Gastrocnemius medialis (tissue), 4 donors: ENCODE results near the gene ZNF488. TPM values are rescaled to one million over a fixed set of nuclear protein-coding genes. Genes with fewer than 3 reads are reported as not detected.

ENCODE experiments used
- ATAC-seq, 2 donors: fragments of 150-250 bp; one replicate each; pipeline ENCODE4 v1.9.1; 2016
- DNase-seq, 2 donors: peaks; one replicate each; pipeline ENCODE4 v3.0.0-alpha.2; 2019
- H3K27ac ChIP-seq, 4 donors: fragments of 200-600 bp; sonication (generic); 1 replicate in 1 of 4; 2 replicates in 3 of 4; pipeline ENCODE4 v1.5.1; 2016 to 2018; ENCODE audit warnings: mild to moderate bottlenecking in 2 of 4, moderate library complexity in 1 of 4
- H3K27me3 ChIP-seq, 3 donors: fragments of 200-600 bp; sonication (generic) in 2 of 3; 1 replicate in 1 of 3; 2 replicates in 2 of 3; pipeline versions ENCODE4 v1.5.1 to v1.6.0; 2016 to 2019; ENCODE audit warnings: mild to moderate bottlenecking in 1 of 3, moderate library complexity in 1 of 3
- H3K36me3 ChIP-seq, 2 donors: fragments of 200-600 bp; sonication (generic) in 1 of 2; one replicate each; pipeline ENCODE4 v1.5.1; 2017 to 2018
- H3K4me1 ChIP-seq, 2 donors: fragments of 200-600 bp; sonication (generic) in 1 of 2; one replicate each; pipeline ENCODE4 v1.5.1; 2016 to 2017; ENCODE audit warnings: mild to moderate bottlenecking in 2 of 2
- H3K4me3 ChIP-seq, 4 donors: fragments of 200-600 bp; sonication (generic) in 3 of 4; 1 replicate in 1 of 4; 2 replicates in 3 of 4; pipeline ENCODE4 v1.5.1; 2016 to 2019; ENCODE audit warnings: mild to moderate bottlenecking in 2 of 4
- H3K9me3 ChIP-seq, 3 donors: fragments of 200-600 bp; sonication (generic) in 2 of 3; 1 replicate in 1 of 3; 2 replicates in 2 of 3; pipeline ENCODE4 v1.5.1; 2016 to 2019
- POLR2A ChIP-seq, 2 donors: fragments of 450-650 bp; IDR thresholded peaks; one replicate each; pipeline ENCODE4 v1.6.1; 2017; ENCODE audit warnings: antibody characterized with exemption in 2 of 2, mild to moderate bottlenecking in 2 of 2, moderate library complexity in 2 of 2
- in situ Hi-C, 4 donors: fragments of 200-750 bp; cut with MboI; loops; one replicate each; pipeline versions ENCODE4 v1.15.0 to v1.8.0; 2017; ENCODE audit warnings: low sequenced_read_pairs in 4 of 4
- intact Hi-C: fragments of 100-400 bp; cut with DNase I; formaldehyde crosslinking; loops from one replicate; pipeline ENCODE4 v1.15.1; 2023; ENCODE audit warnings: low total_unique reads
- total RNA-seq, 4 donors: library from RNA; depleted of rRNA; stranded (reverse); fragments of >200 nt; gene quantifications; one replicate each; pipeline versions ENCODE4 v1.1.0 to v1.2.3, GENCODE V29; 2016
- TF ChIP-seq, protein P1 (sequence below), 5 experiments: fragments of 450-650 bp in 3 of 5; fragments of 200-600 bp in 2 of 5; sonication (generic) in 2 of 5; IDR thresholded peaks in 4 of 5; conservative IDR thresholded peaks in 1 of 5; 1 replicate in 4 of 5; 2 replicates in 1 of 5; pipeline ENCODE4 v1.5.1; 2016 to 2019; ENCODE audit warnings: antibody characterized with exemption in 5 of 5, mild to moderate bottlenecking in 3 of 5, moderate library complexity in 3 of 5

Gene ZNF488
- total RNA-seq, 4 donors from 2014 or later, result not detected

DNA sequence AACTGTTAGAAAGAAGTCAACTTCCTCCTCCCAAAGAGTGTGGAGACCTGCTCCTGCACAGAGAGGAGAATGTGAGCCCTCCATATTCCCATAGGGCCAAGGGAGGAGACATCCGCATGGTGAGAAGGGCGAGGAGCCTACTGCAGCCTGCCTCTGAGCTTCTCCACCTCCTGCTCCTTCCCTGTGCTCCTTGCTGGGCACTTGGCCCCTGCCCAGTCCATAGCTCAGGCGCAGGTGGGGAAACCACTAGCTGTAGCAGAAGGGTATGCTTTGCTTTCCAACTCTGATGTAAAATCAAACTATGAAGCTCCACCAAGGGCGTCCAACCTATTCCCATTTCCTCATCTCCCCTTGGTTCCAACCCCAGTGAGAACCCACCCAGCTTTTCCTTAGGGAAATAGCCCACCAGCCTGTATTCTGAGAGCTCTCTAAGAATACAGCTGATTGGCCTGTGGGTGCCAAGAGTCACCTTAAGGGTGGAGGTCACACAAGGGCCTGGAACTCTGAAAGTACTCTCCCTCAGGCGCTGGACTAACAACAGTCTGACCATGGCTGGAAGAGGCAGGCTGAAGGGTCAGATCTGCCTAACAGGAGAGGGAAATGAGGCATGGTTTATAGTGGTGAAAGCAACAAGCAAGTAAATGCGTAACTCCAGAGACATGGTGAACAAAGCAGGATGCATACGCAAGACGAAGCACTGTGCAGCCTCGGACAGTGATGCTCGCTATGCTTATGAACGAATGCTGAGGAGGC lies 13.9 kb downstream of the ZNF488 start:
- no peak overlapping the region for H3K4me3 ChIP-seq
- no peak for DNase-seq

DNA sequence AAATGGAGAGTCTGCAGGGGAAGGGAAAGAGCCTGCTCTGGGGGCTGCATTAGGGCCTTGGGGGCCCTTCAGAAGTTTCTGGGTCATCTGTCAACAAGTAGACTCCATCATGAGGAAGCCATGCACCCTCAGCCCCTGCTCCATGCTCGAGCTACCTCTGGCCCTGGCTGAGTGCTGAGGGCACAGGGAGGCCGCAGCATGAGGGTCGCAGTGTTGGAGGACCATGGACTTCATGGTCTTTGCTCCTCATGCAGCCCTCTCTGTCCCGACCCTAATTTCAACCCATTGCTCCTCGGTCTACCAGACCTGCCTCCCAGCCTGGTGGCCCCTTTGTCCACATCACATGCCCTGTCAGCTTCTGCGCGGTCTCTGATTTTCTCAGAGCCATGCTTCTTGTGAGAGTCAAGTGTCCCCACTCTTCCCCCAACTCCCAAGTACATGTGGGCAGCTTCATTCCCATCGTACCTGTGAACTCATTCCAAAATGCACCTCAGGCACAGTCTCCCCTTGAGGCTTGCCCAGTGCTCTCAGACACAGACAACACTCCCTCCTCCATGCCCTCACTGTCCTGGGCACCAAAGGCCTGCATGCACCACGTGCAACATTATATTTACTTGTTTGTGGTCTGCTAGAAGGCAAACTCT lies 14.7 kb downstream of the ZNF488 start:
- Histone ChIP-seq H3K4me1 (peaks cover 5 to 6% of the 10 kb centered on the region in 2 donors), H3K27me3 (no peaks in the 10 kb centered on the region), H3K27ac (no peak overlapping the region), H3K4me3 (no peak overlapping the region), H3K9me3 (no peaks in the 10 kb centered on the region), H3K36me3 (no peaks in the 10 kb centered on the region)
- intact Hi-C loops (no loop called here), in situ Hi-C loops (no loop called here)
- no peak for TF ChIP-seq POLR2A (IDR thresholded peaks at IDR 0.05)
- TF ChIP-seq, protein P1, sequence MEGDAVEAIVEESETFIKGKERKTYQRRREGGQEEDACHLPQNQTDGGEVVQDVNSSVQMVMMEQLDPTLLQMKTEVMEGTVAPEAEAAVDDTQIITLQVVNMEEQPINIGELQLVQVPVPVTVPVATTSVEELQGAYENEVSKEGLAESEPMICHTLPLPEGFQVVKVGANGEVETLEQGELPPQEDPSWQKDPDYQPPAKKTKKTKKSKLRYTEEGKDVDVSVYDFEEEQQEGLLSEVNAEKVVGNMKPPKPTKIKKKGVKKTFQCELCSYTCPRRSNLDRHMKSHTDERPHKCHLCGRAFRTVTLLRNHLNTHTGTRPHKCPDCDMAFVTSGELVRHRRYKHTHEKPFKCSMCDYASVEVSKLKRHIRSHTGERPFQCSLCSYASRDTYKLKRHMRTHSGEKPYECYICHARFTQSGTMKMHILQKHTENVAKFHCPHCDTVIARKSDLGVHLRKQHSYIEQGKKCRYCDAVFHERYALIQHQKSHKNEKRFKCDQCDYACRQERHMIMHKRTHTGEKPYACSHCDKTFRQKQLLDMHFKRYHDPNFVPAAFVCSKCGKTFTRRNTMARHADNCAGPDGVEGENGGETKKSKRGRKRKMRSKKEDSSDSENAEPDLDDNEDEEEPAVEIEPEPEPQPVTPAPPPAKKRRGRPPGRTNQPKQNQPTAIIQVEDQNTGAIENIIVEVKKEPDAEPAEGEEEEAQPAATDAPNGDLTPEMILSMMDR (IDR thresholded peaks at IDR 0.05 in 4 of 5, conservative IDR thresholded peaks at IDR 0.05 in 1 of 5), result no peak
- ATAC-seq, result no peak
- DNase-seq, result no peak

More for the DNA sequence above, 13.9 kb downstream of the ZNF488 start:
- H3K9me3 ChIP-seq, result no peaks in the 10 kb centered on the region
- H3K27me3 ChIP-seq, result no peaks in the 10 kb centered on the region
- H3K36me3 ChIP-seq, result no peaks in the 10 kb centered on the region
- ATAC-seq, result no peak
- TF ChIP-seq, protein P1 (IDR thresholded peaks at IDR 0.05 in 4 of 5, conservative IDR thresholded peaks at IDR 0.05 in 1 of 5), result no peak
- TF ChIP-seq POLR2A (IDR thresholded peaks at IDR 0.05), result no peak
- H3K4me1 ChIP-seq, result peaks cover 0 to 5% of the 10 kb centered on the region in 2 donors
- in situ Hi-C loops, result no loop called here
- intact Hi-C loops, result no loop called here
- no peak overlapping the region for H3K27ac ChIP-seq

DNA sequence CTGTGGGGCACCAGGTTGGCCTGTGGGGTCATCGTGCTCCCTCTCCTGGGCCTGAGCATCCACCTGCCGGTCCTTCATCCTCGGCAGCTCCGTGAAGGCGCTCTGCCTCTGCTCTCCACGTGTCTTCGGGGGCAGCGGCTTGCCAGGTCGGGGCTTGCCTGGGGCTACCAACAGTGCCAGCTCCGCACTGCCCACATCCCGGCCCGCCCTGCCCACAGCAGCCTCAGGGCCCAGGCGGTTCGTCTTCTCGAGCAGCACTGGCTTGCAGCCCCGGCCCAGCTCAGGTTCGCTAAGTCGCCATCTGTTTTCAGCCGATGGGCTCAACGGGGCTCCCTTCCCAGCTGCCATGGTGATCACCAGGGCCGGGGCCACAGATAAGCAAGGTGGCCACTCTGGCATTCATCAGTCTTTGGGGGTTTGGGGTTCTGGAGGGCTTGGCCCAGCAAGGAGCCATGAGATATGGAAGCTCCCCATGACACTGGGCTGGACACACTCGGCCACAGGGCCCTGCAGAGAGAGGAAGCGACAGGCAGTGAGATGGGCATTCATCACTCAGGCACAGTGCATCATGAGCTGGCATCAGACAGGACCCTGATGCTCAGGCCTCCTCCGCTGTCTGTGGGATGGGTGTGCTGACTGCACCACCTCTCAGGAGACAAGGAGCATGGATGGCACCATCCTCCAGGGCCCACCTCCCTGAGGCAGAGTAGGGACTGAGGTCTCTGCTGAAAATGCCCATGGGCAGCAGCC lies 15.5 kb downstream of the ZNF488 start:
- Histone ChIP-seq H3K4me3 (no peak overlapping the region), H3K9me3 (no peaks in the 10 kb centered on the region), H3K27me3 (no peaks in the 10 kb centered on the region), H3K4me1 (peaks cover 11 to 12% of the 10 kb centered on the region in 2 donors), H3K27ac (no peak overlapping the region), H3K36me3 (no peaks in the 10 kb centered on the region)
- TF ChIP-seq POLR2A (IDR thresholded peaks at IDR 0.05), result no peak
- TF ChIP-seq, protein P1 (IDR thresholded peaks at IDR 0.05 in 4 of 5, conservative IDR thresholded peaks at IDR 0.05 in 1 of 5), result no peak
- no peak for DNase-seq
- no peak for ATAC-seq
- in situ Hi-C loops (no loop called here), intact Hi-C loops (no loop called here)

DNA sequence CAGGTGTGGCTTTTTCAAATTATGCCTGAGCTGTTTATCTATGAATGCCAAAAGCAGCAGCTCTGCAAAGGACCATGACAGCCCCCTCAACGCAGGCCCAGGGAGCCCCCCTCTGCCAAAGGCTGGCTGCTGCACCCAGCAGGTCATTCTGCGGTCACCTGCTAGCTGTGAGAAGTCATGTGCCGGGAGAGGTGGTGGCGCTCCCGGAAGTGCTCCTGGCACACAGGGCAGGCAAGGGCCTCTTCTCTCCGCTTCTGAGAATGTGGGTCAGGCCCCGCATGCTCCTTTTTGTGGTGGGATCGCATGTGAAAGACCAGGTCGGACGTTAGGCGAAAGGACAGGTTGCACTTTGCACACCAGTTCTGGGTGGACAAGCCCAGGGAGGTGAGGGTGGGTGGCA lies 16.4 kb downstream of the ZNF488 start:
- H3K27ac ChIP-seq, result no peak overlapping the region
- DNase-seq, result no peak
- ATAC-seq, result no peak

More for the DNA sequence above, 16.4 kb downstream of the ZNF488 start:
- H3K9me3 ChIP-seq, result no peaks in the 10 kb centered on the region
- H3K27me3 ChIP-seq, result no peaks in the 10 kb centered on the region
- TF ChIP-seq, protein P1 (IDR thresholded peaks at IDR 0.05 in 4 of 5, conservative IDR thresholded peaks at IDR 0.05 in 1 of 5), result no peak
- TF ChIP-seq POLR2A (IDR thresholded peaks at IDR 0.05), result no peak
- no peaks in the 10 kb centered on the region for H3K36me3 ChIP-seq
- in situ Hi-C loops (no loop called here), intact Hi-C loops (no loop called here)
- H3K4me3 ChIP-seq, result no peak overlapping the region
- H3K4me1 ChIP-seq, result peaks cover 11 to 12% of the 10 kb centered on the region in 2 donors
